BJ (cell line): Measurements from ENCODE around the gene NEO1. TPM values are rescaled to one million over a fixed set of nuclear protein-coding genes. Genes with fewer than 3 reads are reported as not detected.

Experiments used
- CTCF ChIA-PET: fragments of 350-600 bp; formaldehyde crosslinking; extraction: SDS; loops from one replicate; lab custom pipeline; 2021; ENCODE audit warnings: antibody characterized with exemption, inconsistent platforms; lab: Yijun Ruan, JAX
- POLR2A ChIA-PET: fragments of 300-600 bp; sonication (Branson Sonifier 250); formaldehyde crosslinking; extraction: SDS; loops from one replicate; lab custom pipeline; 2021; ENCODE audit warnings: antibody characterized with exemption; lab: Charles Lee
- DNase-seq: peaks from one replicate; pipeline ENCODE4 v3.0.0-alpha.2; 2011; ENCODE audit warnings: low read depth
- H3K27me3 ChIP-seq: 2 replicates; pipeline ENCODE4 v1.6.0; 2011; ENCODE audit warnings: low read length; ENCODE audit not compliant: control insufficient read depth, insufficient read depth
- H3K36me3 ChIP-seq: 2 replicates; pipeline ENCODE4 v1.5.1; 2011; ENCODE audit warnings: low read length; ENCODE audit not compliant: control insufficient read depth, insufficient read depth
- H3K4me3 ChIP-seq: 2 replicates; pipeline ENCODE4 v1.5.1; 2011; ENCODE audit warnings: low read depth, mild to moderate bottlenecking, control low read depth, low read length
- polyA plus RNA-seq: library from polyadenylated mRNA; depleted of rRNA; stranded (reverse); fragments of >200 nt; gene quantifications from 2 replicates; pipeline ENCODE4 v1.2.3, GENCODE V29; 2011
- TF ChIP-seq, protein P1 (sequence below): IDR thresholded peaks from 2 replicates; pipeline ENCODE4 v1.5.1; 2011; ENCODE audit warnings: low read depth, mild to moderate bottlenecking, control low read depth, inconsistent platforms, low read length, moderate library complexity; ENCODE audit not compliant: insufficient read depth

Gene NEO1
- polyA plus RNA-seq, 1 experiment = 2.9 TPM

DNA sequence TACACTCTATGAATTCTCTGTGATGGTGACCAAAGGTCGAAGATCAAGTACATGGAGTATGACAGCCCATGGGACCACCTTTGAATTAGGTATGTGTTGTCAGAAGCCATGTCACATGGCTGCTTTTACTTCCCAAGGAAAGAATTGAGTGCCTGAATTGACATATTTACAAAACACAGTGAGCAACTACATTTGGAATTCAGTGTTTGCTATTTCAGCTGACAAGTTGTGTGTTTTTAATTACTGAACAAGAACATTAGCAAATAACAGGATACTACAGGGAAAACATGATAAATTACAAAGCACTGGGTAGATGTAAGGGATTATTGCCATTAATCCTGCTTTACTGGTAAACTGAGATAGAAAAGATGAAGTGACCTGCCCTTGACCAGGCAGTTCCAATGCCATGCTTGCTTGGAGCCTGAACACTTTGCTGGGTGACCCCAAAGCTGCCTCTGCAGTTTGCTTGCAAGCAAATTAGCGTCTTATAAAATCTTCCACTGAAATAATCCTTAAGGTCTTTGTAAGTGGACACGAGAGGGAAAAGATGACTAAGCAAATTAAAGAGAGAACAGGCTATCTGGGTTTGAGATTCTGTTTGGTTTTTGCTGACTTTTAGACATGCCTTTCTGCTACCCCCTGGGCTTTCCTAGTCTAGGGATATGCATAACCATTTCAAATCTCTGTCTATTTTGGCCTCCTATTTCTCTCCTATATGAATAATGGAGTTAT lies 218.3 kb downstream of the NEO1 start:
- DNase-seq = no peak
- TF ChIP-seq, protein P1, sequence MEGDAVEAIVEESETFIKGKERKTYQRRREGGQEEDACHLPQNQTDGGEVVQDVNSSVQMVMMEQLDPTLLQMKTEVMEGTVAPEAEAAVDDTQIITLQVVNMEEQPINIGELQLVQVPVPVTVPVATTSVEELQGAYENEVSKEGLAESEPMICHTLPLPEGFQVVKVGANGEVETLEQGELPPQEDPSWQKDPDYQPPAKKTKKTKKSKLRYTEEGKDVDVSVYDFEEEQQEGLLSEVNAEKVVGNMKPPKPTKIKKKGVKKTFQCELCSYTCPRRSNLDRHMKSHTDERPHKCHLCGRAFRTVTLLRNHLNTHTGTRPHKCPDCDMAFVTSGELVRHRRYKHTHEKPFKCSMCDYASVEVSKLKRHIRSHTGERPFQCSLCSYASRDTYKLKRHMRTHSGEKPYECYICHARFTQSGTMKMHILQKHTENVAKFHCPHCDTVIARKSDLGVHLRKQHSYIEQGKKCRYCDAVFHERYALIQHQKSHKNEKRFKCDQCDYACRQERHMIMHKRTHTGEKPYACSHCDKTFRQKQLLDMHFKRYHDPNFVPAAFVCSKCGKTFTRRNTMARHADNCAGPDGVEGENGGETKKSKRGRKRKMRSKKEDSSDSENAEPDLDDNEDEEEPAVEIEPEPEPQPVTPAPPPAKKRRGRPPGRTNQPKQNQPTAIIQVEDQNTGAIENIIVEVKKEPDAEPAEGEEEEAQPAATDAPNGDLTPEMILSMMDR = no peak
- H3K4me3 ChIP-seq = no peak overlapping the region
- CTCF ChIA-PET = interaction anchor here (8.1 kb wide), 1 partner anchor 27 kb away, joined by 71 read pairs; no protein-coding TSS in a partner anchor
- no peaks in the 10 kb centered on the region for H3K27me3 ChIP-seq
- POLR2A ChIA-PET = no interaction called here
- H3K36me3 ChIP-seq = no peaks in the 10 kb centered on the region

DNA sequence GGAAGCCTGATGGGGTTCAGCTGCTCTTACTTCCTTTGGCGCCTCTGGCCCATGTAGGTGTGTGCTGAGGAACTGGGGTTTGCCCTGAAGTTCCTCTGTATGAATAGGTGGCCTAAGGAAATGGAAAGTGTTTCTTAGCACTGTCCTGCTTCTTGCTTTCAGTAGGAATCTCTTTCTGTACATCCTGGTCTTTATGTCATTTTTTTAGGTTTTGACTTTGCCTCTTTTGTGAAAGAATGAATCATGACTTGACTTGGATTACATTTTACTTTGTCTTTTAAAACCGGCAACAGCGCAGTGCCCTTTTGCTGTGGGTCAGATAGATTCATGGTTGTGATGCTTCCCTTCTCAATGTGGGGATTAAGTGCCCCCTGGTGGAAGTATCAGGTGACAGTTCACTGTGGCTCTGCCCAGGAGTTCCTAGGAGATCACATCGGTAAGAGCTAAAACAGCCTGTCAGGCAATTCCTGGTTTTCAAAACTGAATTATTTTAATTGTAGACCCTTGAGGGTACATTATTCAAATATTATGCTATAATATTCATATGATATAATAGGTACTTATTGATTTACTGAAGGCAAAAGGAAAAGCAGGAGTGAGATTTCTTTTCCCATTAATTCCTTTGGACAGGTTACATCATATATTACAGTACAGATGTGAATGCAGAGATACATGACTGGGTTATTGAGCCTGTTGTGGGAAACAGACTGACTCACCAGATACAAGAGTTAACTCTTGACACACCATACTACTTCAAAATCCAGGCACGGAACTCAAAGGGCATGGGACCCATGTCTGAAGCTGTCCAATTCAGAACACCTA lies 221.1 kb downstream of the NEO1 start:
- TF ChIP-seq, protein P1 = peak; percentile 76
- DNase-seq = no peak
- Histone ChIP-seq H3K27me3 (no peaks in the 10 kb centered on the region), H3K4me3 (no peak overlapping the region), H3K36me3 (no peaks in the 10 kb centered on the region)
- ChIA-PET CTCF (interaction anchor here (0.6 to 8.1 kb wide), 14 partner anchors 8 to 1631 kb away, joined by 3 to 71 read pairs (median 5); no protein-coding TSS in a partner anchor), POLR2A (no interaction called here)

DNA sequence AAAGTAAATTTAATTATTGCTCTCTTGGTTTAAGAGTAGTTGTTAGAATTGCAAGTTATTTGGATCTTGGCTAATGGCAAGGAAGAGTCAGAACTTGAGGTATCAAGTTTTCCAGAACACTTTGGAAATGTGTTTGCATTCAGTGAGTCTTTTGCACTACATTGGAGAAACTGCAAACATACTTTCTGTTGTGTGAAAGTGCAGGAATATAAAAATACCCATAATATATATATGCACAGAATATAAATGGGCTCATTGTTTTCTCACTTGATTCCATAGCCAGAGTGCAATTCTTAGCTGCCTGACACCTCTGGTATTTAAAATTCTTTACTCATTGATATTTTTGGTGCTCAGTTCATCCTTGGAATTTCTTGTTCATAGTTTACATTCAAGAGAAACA lies 223.6 kb downstream of the NEO1 start:
- Histone ChIP-seq H3K27me3 (no peaks in the 10 kb centered on the region), H3K4me3 (no peak overlapping the region), H3K36me3 (no peaks in the 10 kb centered on the region)
- TF ChIP-seq, protein P1 = no peak
- ChIA-PET POLR2A (no interaction called here), CTCF (interaction anchor here (0.9 to 8.1 kb wide), 5 partner anchors 10 to 32 kb away, joined by 3 to 71 read pairs (median 3); no protein-coding TSS in a partner anchor)
- no peak for DNase-seq

DNA sequence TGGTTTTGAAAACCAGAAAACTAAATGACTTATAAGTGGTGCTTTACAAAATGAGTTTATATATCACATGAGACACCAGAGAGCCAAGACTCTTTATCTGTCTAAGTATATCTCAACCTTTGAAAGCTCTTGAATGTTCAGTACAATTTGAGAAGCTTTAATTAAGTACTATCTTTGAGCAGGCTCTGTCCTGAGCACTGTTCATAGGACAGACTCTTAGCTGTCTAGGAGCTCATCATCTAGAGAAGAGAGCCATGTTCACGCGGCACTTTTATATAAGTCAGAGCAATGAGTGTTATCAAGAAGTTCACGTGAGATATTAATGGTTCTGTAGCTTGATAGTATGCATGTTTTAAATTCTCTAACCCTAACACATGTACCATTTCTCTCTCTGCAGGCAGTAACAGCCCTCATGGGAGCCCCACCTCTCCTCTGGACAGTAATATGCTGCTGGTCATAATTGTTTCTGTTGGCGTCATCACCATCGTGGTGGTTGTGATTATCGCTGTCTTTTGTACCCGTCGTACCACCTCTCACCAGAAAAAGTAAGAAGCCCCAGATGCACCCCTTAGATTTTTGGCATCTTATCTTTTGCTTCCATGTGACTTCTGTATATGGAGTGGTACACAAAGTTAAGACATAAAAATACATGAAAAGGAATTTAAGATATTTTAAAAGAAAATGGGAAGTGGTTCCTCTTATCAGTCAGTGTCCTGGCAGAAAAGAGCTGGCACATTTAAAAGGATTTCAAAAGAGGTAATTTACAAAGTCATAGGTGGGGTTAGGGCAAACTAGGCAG lies 230.5 kb downstream of the NEO1 start:
- TF ChIP-seq, protein P1 = no peak
- Histone ChIP-seq H3K36me3 (no peaks in the 10 kb centered on the region), H3K4me3 (no peak overlapping the region), H3K27me3 (no peaks in the 10 kb centered on the region)
- CTCF ChIA-PET = interaction anchor here (0.9 to 2.7 kb wide), 8 partner anchors 8 to 42 kb away, joined by 3 to 12 read pairs (median 4); no protein-coding TSS in a partner anchor
- POLR2A ChIA-PET = no interaction called here
- no peak for DNase-seq
